Left hindlimb (tissue), 1 donor: ENCODE results near the gene RTF2.
A peak's percentile ranks its signal among the peaks of the same experiment; 100 is the strongest.

ENCODE experiments used
- DNase-seq: peaks from one replicate; pipeline ENCODE4 v3.0.0-alpha.2; 2018

RTF2 gene

GRCh38 chr20:56468316-56469076 is at the start of gene RTF2:
Gene RTF2 (plus strand): TSS chr20:56468627. CDS start chr20:56468698, 71 bp downstream.
- DNase-seq: peak; percentile 97

DNA sequence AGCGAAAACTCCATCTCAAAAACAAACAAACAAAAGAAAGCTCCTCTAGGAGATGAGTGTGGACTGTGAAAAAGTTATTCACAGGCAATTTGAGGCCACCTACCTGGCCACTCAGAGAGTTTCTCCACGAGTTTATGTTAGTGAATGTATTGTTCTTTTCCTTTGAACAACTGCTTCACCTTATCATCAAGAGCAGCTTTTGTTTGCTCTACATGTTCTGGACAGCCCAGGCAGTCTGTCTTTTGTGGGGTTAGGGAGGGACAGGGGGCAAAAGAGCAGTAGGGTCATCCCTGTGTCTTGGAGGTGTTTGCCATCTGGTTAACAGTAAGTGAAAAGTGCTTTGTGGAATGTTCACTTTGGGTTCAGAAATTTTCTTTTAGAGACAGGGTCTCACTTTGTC is 48.4 kb upstream of the RTF2 start:
- DNase-seq: no peak

- DNase-seq: no peak
Observed at GRCh38 chr20:56420940-56421688, 47.3 kb upstream of the RTF2 start.

DNA sequence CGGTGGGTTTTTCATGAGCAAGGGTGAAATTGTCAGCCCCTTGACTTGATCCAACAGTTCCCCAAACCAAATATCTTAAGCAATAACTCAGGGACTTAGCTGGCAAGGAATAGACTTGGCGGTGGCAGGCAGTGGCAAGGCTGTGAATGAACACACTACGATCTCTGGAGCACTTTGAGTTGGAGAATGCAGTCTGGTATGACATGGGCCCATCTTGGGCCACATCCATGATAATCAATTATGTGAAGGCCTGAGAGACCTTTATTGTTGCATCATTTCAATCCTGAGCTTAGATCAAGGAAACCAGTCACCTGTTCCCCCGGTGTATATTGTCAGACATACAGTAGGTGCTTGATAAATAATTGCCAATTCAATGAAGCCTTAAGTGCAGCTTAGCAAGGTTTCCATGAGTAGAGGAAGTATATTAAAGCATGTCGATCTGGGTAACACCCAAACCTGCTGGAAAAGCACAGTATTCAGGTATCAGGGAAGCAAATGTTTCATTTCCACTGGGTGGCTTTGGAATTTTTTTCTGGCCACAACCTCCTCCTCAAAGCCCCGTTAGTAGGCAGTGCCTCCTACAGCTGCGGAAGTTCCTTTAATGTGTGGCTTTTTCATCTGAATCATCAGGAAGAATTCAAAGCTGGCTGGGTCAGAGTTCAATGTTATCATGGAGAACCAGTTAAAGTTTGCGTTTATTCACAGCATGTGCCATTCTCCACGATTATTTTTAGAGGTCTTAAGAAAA is 46.2 kb upstream of the RTF2 start:
- DNase-seq: no peak

GRCh38 chr20:56422824-56423189 is 45.6 kb upstream of the RTF2 start:
- DNase-seq: no peak

GRCh38 chr20:56423211-56423610 is 45.2 kb upstream of the RTF2 start:
- no peak for DNase-seq

DNA sequence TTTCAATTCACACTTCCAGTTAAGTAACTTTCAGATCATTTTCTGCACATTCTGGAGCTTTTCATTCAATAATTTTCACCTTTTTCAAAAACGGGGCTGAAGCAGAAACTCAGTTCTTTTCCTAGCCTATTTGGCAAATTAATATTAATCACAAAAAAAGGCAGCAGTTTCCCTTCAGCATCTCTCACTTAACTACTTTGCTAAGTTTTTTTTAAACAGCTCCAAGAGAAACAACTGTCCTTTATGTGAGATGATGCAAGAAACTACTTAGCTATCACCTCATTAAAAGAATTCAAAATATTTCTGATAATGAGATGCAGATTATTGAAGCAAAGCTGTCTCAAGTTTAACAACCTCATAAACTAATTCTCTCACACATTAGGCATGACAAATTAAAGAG is 44.5 kb upstream of the RTF2 start:
- no peak for DNase-seq

DNA sequence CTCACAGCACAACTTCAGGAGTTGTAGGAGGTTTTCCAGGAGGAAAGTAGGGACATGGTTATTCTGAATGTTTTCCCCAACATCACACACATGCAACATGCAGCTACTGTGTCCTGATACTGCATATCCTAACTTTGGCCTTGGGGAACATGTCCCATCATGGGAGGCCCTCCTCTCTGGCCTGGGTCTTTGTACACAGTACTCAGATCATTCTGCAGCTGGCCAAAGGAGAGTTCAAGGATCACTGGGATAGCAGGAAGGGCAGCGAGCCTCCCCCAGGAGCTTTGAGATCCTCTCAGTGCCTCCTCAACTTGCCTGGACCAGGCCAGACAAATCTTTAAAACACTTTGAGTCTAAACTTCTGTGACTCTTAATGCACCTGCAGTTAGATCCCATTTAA is 43.5 kb upstream of the RTF2 start:
- no peak for DNase-seq

- no peak for DNase-seq
Observed at GRCh38 chr20:56426026-56426425, 42.4 kb upstream of the RTF2 start.

DNA sequence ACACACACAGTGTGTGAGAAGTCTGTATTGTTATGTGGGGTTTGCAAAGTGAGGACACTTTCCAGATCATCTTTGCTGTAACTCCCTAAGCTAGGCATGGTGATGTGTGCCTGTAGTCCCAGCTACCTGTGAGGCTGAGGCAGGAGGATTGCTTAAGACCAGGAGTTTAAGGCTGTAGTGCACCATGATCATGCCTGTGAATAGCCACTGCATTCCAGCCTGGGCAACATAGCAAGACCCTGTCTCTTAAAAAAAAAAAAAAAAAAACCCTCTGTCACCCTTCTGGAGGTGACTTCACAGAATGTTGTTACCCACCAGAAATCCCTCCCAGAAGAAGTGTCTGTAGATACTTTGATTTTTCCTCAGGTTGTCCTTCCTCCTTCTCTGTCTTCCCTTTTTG is 41.5 kb upstream of the RTF2 start:
- no peak for DNase-seq

GRCh38 chr20:56427797-56428196 is 40.6 kb upstream of the RTF2 start:
- DNase-seq: no peak

- DNase-seq: no peak
Observed at GRCh38 chr20:56428410-56428809, 40.0 kb upstream of the RTF2 start.

- no peak for DNase-seq
Observed at GRCh38 chr20:56428881-56429280, 39.5 kb upstream of the RTF2 start.

DNA sequence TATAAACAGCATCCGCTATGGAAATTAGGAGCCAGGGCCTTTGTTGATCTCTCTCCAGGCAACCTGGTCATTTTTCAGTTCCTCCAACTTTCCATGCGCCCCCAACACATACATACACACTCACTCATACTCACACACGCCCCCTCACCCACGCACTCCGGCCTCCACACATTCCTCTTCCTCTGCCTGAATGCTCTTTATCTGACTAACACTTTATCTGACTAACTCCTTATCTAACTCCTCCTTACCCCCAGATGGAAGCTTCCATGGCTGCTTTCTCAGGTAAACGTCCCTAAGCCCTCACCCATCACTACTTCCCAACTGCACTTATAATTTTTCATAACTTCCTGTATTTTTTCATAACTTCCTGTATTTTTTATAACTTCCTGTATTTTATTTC is 38.9 kb upstream of the RTF2 start:
- DNase-seq: no peak

- DNase-seq: no peak
Observed at GRCh38 chr20:56429941-56430340, 38.5 kb upstream of the RTF2 start.

GRCh38 chr20:56430461-56430860 is 38.0 kb upstream of the RTF2 start:
- DNase-seq: no peak

DNA sequence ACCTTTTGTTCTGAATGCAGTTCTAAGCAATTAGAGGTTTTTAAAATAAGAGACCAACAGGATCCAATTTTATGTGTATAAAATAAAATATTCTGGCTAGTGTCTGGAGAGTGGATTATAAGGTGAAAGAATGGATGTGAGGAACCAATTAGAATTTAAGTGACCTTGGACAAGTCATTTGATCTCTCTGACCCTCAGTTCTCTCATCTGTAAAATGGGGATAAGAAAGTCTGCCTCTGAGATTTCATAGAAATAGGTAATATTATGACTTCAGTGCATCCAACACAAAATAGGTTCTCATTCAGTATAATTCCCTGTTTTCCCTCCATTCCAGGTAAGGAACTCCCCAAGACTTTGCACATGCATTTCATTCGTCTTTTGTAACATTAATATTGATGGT is 37.5 kb upstream of the RTF2 start:
- DNase-seq: no peak

GRCh38 chr20:56431471-56431870 is 37.0 kb upstream of the RTF2 start:
- DNase-seq: no peak

DNA sequence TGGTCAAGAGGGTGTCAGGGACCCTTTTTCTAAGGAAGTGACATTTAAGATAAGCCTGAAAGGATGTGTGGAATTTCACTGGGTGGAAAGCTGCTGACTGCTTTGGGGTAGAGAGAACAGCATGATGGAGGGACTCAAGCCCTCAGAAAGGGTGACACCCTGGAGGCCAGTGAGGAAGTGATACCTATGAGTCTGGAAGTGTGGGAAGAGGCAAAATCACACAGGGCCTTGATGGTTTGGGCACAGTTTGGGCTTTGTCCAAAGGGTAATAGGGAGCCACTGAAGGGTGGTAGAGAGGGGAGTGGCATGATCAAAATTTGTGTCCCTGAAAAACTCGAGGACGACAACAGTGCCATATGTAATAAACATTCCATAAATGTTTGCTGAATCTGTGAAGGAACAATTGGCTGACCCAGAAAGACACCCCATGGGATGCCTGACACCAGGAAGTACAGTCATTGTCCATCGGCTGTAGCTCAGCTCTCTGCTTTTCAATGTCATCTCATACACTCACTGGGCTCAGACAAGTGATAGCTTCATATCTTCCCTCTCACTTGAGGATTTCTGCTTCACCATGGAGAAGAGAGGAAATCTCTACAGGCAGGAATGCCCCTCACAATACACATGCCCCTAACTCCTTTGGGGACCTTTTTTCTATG is 35.1 kb upstream of the RTF2 start:
- DNase-seq: no peak

DNA sequence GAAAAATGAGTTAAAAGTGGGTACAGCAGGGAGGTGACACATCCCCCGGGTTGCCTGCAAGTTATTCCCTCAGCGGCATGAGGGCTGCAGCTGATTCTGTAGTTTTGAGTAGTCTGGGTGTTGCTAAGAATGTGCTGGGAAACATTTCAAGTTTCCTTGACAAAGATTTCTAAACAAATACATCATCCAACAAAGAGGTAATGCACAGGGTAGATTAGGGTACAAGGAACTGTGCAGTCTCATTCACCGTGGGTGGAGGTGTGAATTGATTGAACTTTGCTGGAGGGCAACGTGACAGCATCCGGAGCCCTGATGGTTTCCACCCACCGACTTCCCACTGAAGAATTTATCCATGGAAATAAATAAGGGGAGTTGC is 34.6 kb upstream of the RTF2 start:
- DNase-seq: no peak

- no peak for DNase-seq
Observed at GRCh38 chr20:56437196-56437960, 31.0 kb upstream of the RTF2 start.

GRCh38 chr20:56438284-56438683 is 30.1 kb upstream of the RTF2 start:
- DNase-seq: no peak
